ENCODE measurements around the gene BCAR1. TPM values are rescaled to one million over a fixed set of nuclear protein-coding genes. Genes with fewer than 3 reads are reported as not detected.

Gene BCAR1
- polyA plus RNA-seq, 1 donor (not counting 4 experiments of a cell fraction or from before 2014, with no cell fraction given): 17.8 TPM

DNA sequence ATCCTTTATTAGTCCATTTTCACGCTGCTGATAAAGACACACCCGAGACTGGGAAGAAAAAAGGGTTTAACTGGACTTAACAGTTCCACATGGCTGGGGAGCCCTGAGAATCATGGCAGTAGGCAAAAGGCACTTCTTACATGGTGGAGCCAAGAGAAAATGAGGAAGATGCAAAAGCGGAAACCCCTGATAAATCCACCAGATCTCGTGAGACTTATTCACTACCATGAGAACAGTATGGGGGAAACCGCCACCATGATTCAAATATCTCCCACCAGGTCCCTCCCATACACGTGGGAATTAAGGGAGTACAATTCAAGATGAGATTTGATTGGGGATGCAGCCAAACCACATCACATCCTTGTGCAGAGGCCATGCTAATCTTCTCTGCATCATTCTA lies 35.0 kb upstream of the BCAR1 start:
- DNase-seq (ENCODE audit: low read depth, low spot score) (no peak), FAIRE-seq (no peak)
- Histone ChIP-seq H3K9me3 (ENCODE audit: control insufficient read depth, low read depth, low read length) (no peaks in the 10 kb centered on the region), H3K4me1 (ENCODE audit: control insufficient read depth, extremely low read depth, insufficient read depth, low read length) (peaks cover 35% of the 10 kb centered on the region), H3K9me1 (ENCODE audit: control insufficient read depth, extremely low read depth, insufficient read depth, low read length) (no peaks in the 10 kb centered on the region), H3K4me2 (ENCODE audit: control insufficient read depth, extremely low read depth, insufficient read depth, low read depth, low read length) (no peak overlapping the region), H2AFZ (ENCODE audit: control insufficient read depth, low read length) (no peak overlapping the region), H3K4me3 (ENCODE audit: control insufficient read depth in 2 of 3, extremely low read depth in 1 of 3, insufficient read depth in 2 of 3, low read depth in 1 of 3, low read length in 3 of 3) (no peak overlapping the region), H3K27me3 (ENCODE audit: control insufficient read depth, extremely low read depth, insufficient read depth, low read length) (no peaks in the 10 kb centered on the region), H3K27ac (ENCODE audit: control insufficient read depth, insufficient read depth, low read length) (no peak overlapping the region), H3K36me3 (ENCODE audit: control insufficient read depth in 2 of 2, extremely low read depth in 1 of 2, insufficient read depth in 2 of 2, low read length in 2 of 2) (peaks cover 1 to 4% of the 10 kb centered on the region in 2 experiments), H4K20me1 (ENCODE audit: control insufficient read depth, extremely low read depth, insufficient read depth, low read length) (no peaks in the 10 kb centered on the region), H3K9ac (ENCODE audit: control insufficient read depth, extremely low read depth, insufficient read depth, low read length) (no peak overlapping the region), H3K79me2 (ENCODE audit: control insufficient read depth, insufficient read depth, low read length) (no peaks in the 10 kb centered on the region)
- TF ChIP-seq EZH2 (IDR thresholded peaks at IDR 0.05; ENCODE audit: low read length): no peak
- TF ChIP-seq, protein P1, sequence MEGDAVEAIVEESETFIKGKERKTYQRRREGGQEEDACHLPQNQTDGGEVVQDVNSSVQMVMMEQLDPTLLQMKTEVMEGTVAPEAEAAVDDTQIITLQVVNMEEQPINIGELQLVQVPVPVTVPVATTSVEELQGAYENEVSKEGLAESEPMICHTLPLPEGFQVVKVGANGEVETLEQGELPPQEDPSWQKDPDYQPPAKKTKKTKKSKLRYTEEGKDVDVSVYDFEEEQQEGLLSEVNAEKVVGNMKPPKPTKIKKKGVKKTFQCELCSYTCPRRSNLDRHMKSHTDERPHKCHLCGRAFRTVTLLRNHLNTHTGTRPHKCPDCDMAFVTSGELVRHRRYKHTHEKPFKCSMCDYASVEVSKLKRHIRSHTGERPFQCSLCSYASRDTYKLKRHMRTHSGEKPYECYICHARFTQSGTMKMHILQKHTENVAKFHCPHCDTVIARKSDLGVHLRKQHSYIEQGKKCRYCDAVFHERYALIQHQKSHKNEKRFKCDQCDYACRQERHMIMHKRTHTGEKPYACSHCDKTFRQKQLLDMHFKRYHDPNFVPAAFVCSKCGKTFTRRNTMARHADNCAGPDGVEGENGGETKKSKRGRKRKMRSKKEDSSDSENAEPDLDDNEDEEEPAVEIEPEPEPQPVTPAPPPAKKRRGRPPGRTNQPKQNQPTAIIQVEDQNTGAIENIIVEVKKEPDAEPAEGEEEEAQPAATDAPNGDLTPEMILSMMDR (optimal IDR thresholded peaks at IDR 0.05 in 1 of 3, IDR thresholded peaks at IDR 0.05 in 1 of 3, conservative IDR thresholded peaks at IDR 0.05 in 1 of 3; ENCODE audit: extremely low read depth in 1 of 3, insufficient read depth in 2 of 3, low read length in 3 of 3): no peak
- dilution Hi-C loops (cut with MboI; ENCODE audit: extremely low pct_ligation_motif_present, low sequenced_read_pairs): no loop called here

DNA sequence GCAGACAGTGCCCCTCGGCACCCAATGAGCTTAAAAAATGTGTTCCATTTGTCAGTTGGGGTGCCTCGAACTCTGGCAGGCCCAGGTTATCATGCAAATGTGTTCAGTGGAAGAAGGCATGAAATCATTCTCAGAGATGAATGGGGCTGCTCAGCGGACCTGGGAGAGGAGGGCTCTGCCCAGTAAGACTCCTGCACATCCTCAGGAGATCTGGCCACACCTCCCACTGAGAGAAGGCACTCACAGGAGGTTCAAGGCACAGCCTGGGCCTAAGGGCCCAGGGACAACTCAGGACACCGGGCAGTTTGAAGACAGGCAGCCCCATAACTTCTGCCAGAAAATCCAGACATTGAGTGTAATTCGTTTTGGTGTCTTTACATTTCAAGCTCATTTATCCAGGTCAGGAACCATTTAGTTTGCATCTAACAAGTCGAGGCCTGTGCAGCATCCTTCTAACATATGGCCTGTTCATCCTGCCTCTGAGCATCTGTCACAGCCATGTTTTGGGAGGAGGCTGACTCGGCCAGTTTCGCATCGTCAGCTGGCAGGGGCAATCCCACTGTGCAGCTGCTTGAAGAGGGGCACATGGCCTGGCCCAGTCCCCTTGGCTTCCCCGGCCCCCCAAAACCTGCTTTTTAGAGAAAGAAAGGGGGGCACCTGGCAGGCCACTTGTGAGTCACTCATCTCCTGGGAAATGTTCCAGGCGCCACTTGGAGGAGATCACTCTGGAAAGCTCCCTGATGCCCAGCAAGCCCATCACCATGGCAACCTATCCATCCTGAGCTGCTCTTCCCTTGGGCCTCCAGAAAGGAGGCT lies 31.2 kb upstream of the BCAR1 start:
- H3K79me2 ChIP-seq (ENCODE audit: control insufficient read depth, insufficient read depth, low read length): no peaks in the 10 kb centered on the region
- no peaks in the 10 kb centered on the region for H3K27me3 ChIP-seq (ENCODE audit: control insufficient read depth, extremely low read depth, insufficient read depth, low read length)
- peaks cover 40% of the 10 kb centered on the region for H3K4me1 ChIP-seq (ENCODE audit: control insufficient read depth, extremely low read depth, insufficient read depth, low read length)
- H2AFZ ChIP-seq (ENCODE audit: control insufficient read depth, low read length): no peak overlapping the region
- TF ChIP-seq, protein P1 (optimal IDR thresholded peaks at IDR 0.05 in 1 of 3, IDR thresholded peaks at IDR 0.05 in 1 of 3, conservative IDR thresholded peaks at IDR 0.05 in 1 of 3; ENCODE audit: extremely low read depth in 1 of 3, insufficient read depth in 2 of 3, low read length in 3 of 3): no peak
- no peak for TF ChIP-seq EZH2 (IDR thresholded peaks at IDR 0.05; ENCODE audit: low read length)
- H3K4me2 ChIP-seq (ENCODE audit: control insufficient read depth, extremely low read depth, insufficient read depth, low read depth, low read length): peak overlapping the region; percentile 20
- FAIRE-seq: peak; percentile 82
- H3K36me3 ChIP-seq (ENCODE audit: control insufficient read depth in 2 of 2, extremely low read depth in 1 of 2, insufficient read depth in 2 of 2, low read length in 2 of 2): no peaks in the 10 kb centered on the region
- H3K27ac ChIP-seq (ENCODE audit: control insufficient read depth, insufficient read depth, low read length): peak overlapping the region; percentile 31
- dilution Hi-C loops (cut with MboI; ENCODE audit: extremely low pct_ligation_motif_present, low sequenced_read_pairs): no loop called here
- no peaks in the 10 kb centered on the region for H3K9me3 ChIP-seq (ENCODE audit: control insufficient read depth, low read depth, low read length)
- no peak for DNase-seq (ENCODE audit: low read depth, low spot score)
- H3K9ac ChIP-seq (ENCODE audit: control insufficient read depth, extremely low read depth, insufficient read depth, low read length): peak overlapping the region; percentile 33
- H3K4me3 ChIP-seq (ENCODE audit: control insufficient read depth in 2 of 3, extremely low read depth in 1 of 3, insufficient read depth in 2 of 3, low read depth in 1 of 3, low read length in 3 of 3): peak overlapping the region in 1 of 3 experiments; percentile 12
- no peaks in the 10 kb centered on the region for H4K20me1 ChIP-seq (ENCODE audit: control insufficient read depth, extremely low read depth, insufficient read depth, low read length)
- H3K9me1 ChIP-seq (ENCODE audit: control insufficient read depth, extremely low read depth, insufficient read depth, low read length): no peaks in the 10 kb centered on the region

All from keratinocyte (primary cell).